Peyer's patch (tissue), 4 donors: ENCODE measurements around the gene TMBIM1. TPM values are rescaled to one million over a fixed set of nuclear protein-coding genes. Genes with fewer than 3 reads are reported as not detected.
A peak's percentile ranks its signal among the peaks of the same experiment; 100 is the strongest.

Experiments used
- DNase-seq, 3 donors: peaks; one replicate each; pipeline ENCODE4 v3.0.0-alpha.2; 2017 to 2019
- H3K27ac ChIP-seq, 4 donors: fragments of 200-600 bp; sonication (generic); one replicate each; pipeline ENCODE4 v1.5.1; 2016 to 2019
- H3K27me3 ChIP-seq, 2 donors: fragments of 200-600 bp; sonication (generic); one replicate each; pipeline ENCODE4 v1.5.1; 2019
- H3K36me3 ChIP-seq, 3 donors: fragments of 200-600 bp; sonication (generic); one replicate each; pipeline ENCODE4 v1.5.1; 2016 to 2019
- H3K4me1 ChIP-seq, 4 donors: fragments of 200-600 bp; sonication (generic); one replicate each; pipeline ENCODE4 v1.5.1; 2016 to 2019
- H3K4me3 ChIP-seq, 4 donors: fragments of 200-600 bp; sonication (generic); 1 replicate in 3 of 4; 2 replicates in 1 of 4; pipeline ENCODE4 v1.5.1; 2016 to 2019; ENCODE audit warnings: mild to moderate bottlenecking in 1 of 4
- H3K9me3 ChIP-seq, 4 donors: fragments of 200-600 bp; sonication (generic); one replicate each; pipeline ENCODE4 v1.5.1; 2016 to 2019; ENCODE audit warnings: mild to moderate bottlenecking in 1 of 4
- POLR2A ChIP-seq, 2 donors: fragments of 450-650 bp; IDR thresholded peaks; one replicate each; pipeline ENCODE4 v1.5.1; 2017; ENCODE audit warnings: antibody characterized with exemption in 2 of 2, mild to moderate bottlenecking in 2 of 2, moderate library complexity in 2 of 2
- total RNA-seq, 4 donors: library from RNA; depleted of rRNA; stranded (reverse); fragments of >200 nt; gene quantifications; one replicate each; pipeline ENCODE4 v1.1.0, GENCODE V29; 2016
- TF ChIP-seq, protein P1 (sequence below), 6 experiments: fragments of 450-650 bp in 4 of 6; fragments of 200-600 bp in 2 of 6; sonication (generic) in 1 of 6; IDR thresholded peaks; one replicate each; pipeline ENCODE4 v1.5.1; 2017 to 2019; ENCODE audit warnings: antibody characterized with exemption in 6 of 6, mild to moderate bottlenecking in 3 of 6, moderate library complexity in 1 of 6

TMBIM1 gene
- total RNA-seq, 4 donors from 2014 or later, result 97.4 to 431 (median 280) TPM

DNA sequence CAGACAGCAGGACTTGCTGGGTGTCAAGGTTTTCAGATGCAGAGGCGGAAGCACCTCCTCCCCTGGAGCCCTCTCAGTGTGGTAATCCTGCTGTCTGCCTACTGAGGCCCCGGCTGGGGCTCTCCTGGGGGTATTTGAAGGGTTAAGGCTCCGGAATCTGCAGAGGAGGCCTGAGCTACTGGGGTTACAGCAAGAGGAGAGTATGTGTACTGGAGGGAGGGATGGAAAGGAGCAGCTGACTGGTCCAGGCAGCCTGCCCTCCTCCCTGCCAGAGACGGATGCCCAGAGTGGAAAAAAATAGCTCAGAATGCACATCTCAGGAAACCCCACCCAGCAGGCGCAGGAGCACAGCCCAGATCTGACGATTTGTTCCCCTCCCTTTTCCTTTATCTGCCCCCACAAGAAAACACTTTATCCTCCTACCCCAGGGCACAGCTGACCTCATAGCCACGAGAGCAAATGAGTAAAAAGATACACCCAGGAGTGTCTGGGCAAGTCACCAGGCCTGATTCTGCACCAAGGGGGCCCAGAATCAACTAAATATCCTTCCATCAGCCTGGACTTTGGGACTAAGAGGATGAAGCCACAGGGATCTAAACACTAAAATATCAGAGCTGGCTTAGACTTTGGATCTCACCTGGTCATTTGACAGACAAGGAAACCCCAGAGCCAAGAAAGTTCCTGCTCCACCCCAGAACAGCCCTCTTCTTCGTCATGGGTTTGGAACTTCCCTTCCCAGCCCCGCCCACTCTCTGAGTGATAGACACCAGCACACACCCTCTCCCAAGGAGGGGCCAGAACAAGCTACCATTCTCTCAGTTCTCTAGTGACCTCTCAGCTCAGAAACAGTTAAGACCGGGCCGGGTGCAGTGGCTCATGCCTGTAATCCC, 5.5 kb downstream of the TMBIM1 start:
- H3K4me1 ChIP-seq, result peaks cover 13 to 88% (median 53%) of the 10 kb centered on the region in 4 donors
- TF ChIP-seq POLR2A (IDR thresholded peaks at IDR 0.05), result peak; percentile 83 to 95
- TF ChIP-seq, protein P1, sequence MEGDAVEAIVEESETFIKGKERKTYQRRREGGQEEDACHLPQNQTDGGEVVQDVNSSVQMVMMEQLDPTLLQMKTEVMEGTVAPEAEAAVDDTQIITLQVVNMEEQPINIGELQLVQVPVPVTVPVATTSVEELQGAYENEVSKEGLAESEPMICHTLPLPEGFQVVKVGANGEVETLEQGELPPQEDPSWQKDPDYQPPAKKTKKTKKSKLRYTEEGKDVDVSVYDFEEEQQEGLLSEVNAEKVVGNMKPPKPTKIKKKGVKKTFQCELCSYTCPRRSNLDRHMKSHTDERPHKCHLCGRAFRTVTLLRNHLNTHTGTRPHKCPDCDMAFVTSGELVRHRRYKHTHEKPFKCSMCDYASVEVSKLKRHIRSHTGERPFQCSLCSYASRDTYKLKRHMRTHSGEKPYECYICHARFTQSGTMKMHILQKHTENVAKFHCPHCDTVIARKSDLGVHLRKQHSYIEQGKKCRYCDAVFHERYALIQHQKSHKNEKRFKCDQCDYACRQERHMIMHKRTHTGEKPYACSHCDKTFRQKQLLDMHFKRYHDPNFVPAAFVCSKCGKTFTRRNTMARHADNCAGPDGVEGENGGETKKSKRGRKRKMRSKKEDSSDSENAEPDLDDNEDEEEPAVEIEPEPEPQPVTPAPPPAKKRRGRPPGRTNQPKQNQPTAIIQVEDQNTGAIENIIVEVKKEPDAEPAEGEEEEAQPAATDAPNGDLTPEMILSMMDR (IDR thresholded peaks at IDR 0.05), result no peak
- H3K4me3 ChIP-seq, result peak overlapping the region; percentile 26 to 95 (median 40)
- H3K36me3 ChIP-seq, result peaks cover 0 to 9% (median 0%) of the 10 kb centered on the region in 3 donors
- DNase-seq, result peak; percentile 89 to 96 (median 89)
- H3K9me3 ChIP-seq, result no peaks in the 10 kb centered on the region
- peak overlapping the region; percentile 91 to 100 (median 95) for H3K27ac ChIP-seq
- H3K27me3 ChIP-seq, result no peaks in the 10 kb centered on the region

DNA sequence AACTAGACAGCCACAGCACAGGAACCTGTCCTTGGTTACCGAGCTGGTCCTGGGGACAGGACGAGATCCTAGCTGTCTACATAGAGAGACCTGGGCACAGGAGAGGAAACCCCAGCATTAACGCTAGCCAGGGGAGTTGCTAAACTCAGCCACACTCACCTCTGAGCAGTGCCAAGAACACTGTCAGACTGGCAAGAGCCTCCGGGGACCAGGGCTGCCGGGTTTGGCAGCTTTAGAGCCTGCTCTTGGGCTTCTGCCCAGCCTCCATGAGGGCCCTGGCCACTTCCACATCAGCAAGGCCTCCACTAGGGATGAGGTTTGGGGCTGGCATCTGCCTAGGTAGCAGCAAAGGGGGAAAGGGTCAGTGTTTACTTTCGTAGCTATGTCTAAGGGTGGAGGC, 6.7 kb downstream of the TMBIM1 start:
- TF ChIP-seq, protein P1 (IDR thresholded peaks at IDR 0.05), result no peak
- TF ChIP-seq POLR2A (IDR thresholded peaks at IDR 0.05), result no peak
- H3K27me3 ChIP-seq, result no peaks in the 10 kb centered on the region
- no peak for DNase-seq
- H3K36me3 ChIP-seq, result peaks cover 0 to 21% (median 0%) of the 10 kb centered on the region in 3 donors
- H3K4me3 ChIP-seq, result peak overlapping the region in 2 of 4 donors; percentile 41 to 95
- no peaks in the 10 kb centered on the region for H3K9me3 ChIP-seq
- H3K4me1 ChIP-seq, result peaks cover 13 to 85% (median 48%) of the 10 kb centered on the region in 4 donors
- peak overlapping the region; percentile 91 to 100 (median 95) for H3K27ac ChIP-seq

DNA sequence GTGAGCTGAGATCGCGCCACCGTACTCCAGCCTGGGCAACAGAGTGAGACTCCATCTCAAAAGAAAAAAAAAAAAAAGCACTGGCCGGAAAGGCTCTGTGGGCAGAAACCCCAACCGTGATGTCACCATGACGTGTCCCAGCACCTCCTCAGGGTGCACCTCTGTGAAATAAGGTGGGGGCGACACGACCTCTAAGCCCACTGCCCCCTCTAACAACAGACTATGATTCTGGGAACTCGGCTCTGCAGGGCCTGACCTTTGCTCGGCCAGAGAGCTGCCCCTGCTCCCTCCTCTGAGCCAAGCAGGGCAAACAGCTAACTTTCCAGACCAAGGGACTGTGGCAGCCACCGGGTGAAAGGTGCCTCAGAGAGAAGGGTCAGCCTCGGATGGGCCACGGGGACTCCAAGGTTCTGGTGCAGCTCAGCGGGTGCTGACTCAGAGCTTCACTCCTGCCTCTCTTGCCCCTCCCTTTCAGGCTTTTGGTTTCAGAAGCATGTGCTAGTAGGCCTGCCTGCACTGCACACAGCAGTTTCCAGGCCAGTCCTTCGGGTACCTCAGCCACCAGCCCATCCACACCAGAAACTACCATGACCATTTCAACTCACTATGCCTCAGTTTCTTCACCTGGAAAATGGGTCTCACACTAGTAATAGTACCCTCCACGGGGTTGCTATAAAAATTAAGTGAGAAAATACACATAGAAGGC, 8.0 kb downstream of the TMBIM1 start:
- Histone ChIP-seq H3K4me3 (peak overlapping the region in 1 of 4 donors; percentile 6), H3K27ac (peak overlapping the region; percentile 81 to 99 (median 91)), H3K36me3 (peaks cover 0 to 35% (median 0%) of the 10 kb centered on the region in 3 donors), H3K9me3 (no peaks in the 10 kb centered on the region), H3K4me1 (peaks cover 10 to 72% (median 39%) of the 10 kb centered on the region in 4 donors), H3K27me3 (no peaks in the 10 kb centered on the region)
- TF ChIP-seq, protein P1 (IDR thresholded peaks at IDR 0.05), result no peak
- TF ChIP-seq POLR2A (IDR thresholded peaks at IDR 0.05), result peak in 1 of 2 donors; percentile 20
- DNase-seq, result peak in 2 of 3 donors; percentile 53 to 84

DNA sequence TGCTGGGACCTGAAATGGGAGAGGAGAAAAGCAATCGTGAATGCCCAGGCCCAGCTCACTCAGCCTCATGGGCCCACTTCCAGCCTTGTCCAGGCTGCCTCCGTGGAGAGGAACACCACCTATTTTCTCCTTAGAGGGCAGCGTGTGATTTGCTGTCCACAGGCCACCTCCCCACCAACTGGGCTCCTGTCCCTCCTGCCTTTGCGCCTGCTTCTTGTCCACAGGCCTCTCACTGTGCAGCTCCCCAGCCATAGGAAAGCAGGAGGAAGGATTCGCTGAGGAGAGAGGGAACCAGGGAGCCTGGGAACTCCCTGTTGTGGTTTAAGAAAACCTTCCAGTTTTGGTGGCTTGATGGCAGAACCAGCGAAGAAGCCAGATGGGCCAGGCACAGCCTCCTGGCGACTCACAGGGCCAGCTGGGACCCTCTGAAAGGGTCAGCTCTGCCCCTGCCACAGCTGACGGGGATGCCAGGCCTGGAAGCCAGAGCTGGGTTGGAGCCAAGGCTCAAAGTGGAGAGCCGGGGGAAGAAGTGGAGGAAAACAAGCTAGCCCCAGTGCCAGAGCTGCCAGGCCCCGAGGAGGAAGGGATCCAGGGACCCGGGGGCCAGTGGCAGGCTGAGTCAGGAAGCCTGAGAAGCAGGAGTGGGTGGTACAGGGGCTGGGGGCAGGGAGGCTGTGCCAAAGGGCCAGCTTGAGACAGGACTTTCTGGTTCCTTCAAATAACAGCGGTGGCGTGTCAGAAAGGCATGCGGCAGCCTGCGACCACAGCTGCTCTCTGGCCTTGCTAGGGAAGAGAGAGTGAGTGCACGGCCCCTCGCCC, 9.9 kb downstream of the TMBIM1 start:
- Histone ChIP-seq H3K9me3 (no peaks in the 10 kb centered on the region), H3K27me3 (no peaks in the 10 kb centered on the region), H3K36me3 (peaks cover 0 to 53% (median 0%) of the 10 kb centered on the region in 3 donors), H3K4me1 (peaks cover 7 to 54% (median 34%) of the 10 kb centered on the region in 4 donors), H3K27ac (peak overlapping the region; percentile 26 to 70 (median 52)), H3K4me3 (no peak overlapping the region)
- TF ChIP-seq POLR2A (IDR thresholded peaks at IDR 0.05), result no peak
- TF ChIP-seq, protein P1 (IDR thresholded peaks at IDR 0.05), result no peak
- DNase-seq, result no peak

DNA sequence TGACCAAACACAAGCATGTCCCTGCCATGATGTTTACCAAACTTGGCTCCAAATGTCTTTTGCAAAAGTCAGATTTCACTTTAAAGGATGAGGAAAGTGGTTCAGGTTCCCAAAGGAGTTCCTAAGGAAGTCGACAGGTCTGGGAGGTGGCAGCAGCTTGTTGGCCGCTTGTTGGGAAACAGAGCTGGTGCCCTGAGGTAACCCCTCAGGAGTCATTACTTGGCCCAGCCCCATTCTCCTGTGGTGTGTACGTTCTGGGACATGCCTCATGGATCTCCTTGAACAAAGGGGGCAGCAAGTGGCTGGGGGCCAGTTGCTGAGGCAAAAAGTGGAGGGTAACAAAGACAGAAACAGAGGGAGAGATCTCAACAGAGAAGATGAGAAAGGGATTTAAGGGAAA, 10.9 kb downstream of the TMBIM1 start:
- Histone ChIP-seq H3K27ac (peak overlapping the region in 2 of 4 donors; percentile 52 to 70), H3K27me3 (no peaks in the 10 kb centered on the region), H3K4me1 (peaks cover 7 to 48% (median 30%) of the 10 kb centered on the region in 4 donors), H3K4me3 (no peak overlapping the region), H3K9me3 (no peaks in the 10 kb centered on the region), H3K36me3 (peaks cover 0 to 63% (median 0%) of the 10 kb centered on the region in 3 donors)
- no peak for TF ChIP-seq POLR2A (IDR thresholded peaks at IDR 0.05)
- TF ChIP-seq, protein P1 (IDR thresholded peaks at IDR 0.05), result no peak
- DNase-seq, result no peak
